ENCODE data around the gene TP53AIP1.

DNA sequence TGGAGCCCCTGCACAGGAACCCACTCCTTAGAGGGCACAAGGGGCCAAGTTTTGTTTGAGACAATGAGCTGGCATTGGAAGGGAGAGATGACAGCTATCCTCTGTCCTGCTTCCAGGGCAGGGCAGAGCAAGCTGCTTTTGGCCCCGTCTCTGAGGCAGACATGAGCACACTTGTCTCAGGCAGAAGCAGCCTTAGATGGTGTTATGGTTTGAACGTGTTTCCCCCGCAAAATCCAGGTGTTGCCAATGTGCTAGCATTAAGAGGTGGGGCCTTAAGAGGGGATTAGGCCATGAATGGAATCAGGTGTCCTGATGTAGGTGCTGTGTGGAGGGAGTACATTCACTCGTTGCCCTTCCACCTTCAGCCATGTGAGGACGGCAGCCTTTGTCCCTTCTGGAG is 2.5 kb downstream of the TP53AIP1 start:
- TF ChIP-seq, protein P1, sequence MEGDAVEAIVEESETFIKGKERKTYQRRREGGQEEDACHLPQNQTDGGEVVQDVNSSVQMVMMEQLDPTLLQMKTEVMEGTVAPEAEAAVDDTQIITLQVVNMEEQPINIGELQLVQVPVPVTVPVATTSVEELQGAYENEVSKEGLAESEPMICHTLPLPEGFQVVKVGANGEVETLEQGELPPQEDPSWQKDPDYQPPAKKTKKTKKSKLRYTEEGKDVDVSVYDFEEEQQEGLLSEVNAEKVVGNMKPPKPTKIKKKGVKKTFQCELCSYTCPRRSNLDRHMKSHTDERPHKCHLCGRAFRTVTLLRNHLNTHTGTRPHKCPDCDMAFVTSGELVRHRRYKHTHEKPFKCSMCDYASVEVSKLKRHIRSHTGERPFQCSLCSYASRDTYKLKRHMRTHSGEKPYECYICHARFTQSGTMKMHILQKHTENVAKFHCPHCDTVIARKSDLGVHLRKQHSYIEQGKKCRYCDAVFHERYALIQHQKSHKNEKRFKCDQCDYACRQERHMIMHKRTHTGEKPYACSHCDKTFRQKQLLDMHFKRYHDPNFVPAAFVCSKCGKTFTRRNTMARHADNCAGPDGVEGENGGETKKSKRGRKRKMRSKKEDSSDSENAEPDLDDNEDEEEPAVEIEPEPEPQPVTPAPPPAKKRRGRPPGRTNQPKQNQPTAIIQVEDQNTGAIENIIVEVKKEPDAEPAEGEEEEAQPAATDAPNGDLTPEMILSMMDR (IDR thresholded peaks at IDR 0.05; ENCODE audit: poor library complexity) = no peak
- no peak for TF ChIP-seq EZH2 (IDR thresholded peaks at IDR 0.05; ENCODE audit: borderline replicate concordance)
- TF ChIP-seq EZH2phosphoT487 (IDR thresholded peaks at IDR 0.05; ENCODE audit: low read depth, severe bottlenecking, unreplicated experiment) = no peak

Data from hepatocyte (in vitro differentiated cells).